Measurements from ENCODE around the gene PSMC6. TPM values are rescaled to one million over a fixed set of nuclear protein-coding genes. Genes with fewer than 3 reads are reported as not detected.
A peak's percentile ranks its signal among the peaks of the same experiment; 100 is the strongest.

Gene PSMC6
- total RNA-seq, 3 donors from 2014 or later, result 68.1 to 70.3 (median 69.7) TPM

GRCh38 chr14:52730709-52731111 lies 23.7 kb downstream of the PSMC6 start:
- intact Hi-C loops (cut with DNase I, micrococcal nuclease), result no loop called here
- DNase-seq, result peak in 1 of 3 donors; percentile 35
- no peak for TF ChIP-seq CTCF (IDR thresholded peaks at IDR 0.05)
- Histone ChIP-seq H3K36me3 (ENCODE audit: low read depth) (no peaks in the 10 kb centered on the region), H3K9me3 (no peaks in the 10 kb centered on the region), H3K4me3 (peak overlapping the region; percentile 95), H3K4me1 (ENCODE audit: low read depth) (no peaks in the 10 kb centered on the region)
- ATAC-seq, result no peak

GRCh38 chr14:52733824-52734223 lies 26.8 kb downstream of the PSMC6 start:
- intact Hi-C loops (cut with DNase I, micrococcal nuclease), result no loop called here
- ATAC-seq (no peak), DNase-seq (no peak)
- Histone ChIP-seq H3K4me3 (no peak overlapping the region), H3K36me3 (ENCODE audit: low read depth) (no peaks in the 10 kb centered on the region), H3K4me1 (ENCODE audit: low read depth) (peaks cover 3% of the 10 kb centered on the region), H3K9me3 (no peaks in the 10 kb centered on the region)
- no peak for TF ChIP-seq CTCF (IDR thresholded peaks at IDR 0.05)

GRCh38 chr14:52735921-52736489 lies 29.0 kb downstream of the PSMC6 start:
- DNase-seq, result no peak
- H3K4me3 ChIP-seq, result no peak overlapping the region
- TF ChIP-seq CTCF (IDR thresholded peaks at IDR 0.05), result no peak
- intact Hi-C loops (cut with DNase I, micrococcal nuclease), result no loop called here
- ATAC-seq, result no peak
- no peaks in the 10 kb centered on the region for H3K9me3 ChIP-seq
- peaks cover 3% of the 10 kb centered on the region for H3K4me1 ChIP-seq (ENCODE audit: low read depth)
- no peaks in the 10 kb centered on the region for H3K36me3 ChIP-seq (ENCODE audit: low read depth)

GRCh38 chr14:52738409-52738808 lies 31.4 kb downstream of the PSMC6 start:
- DNase-seq (no peak), ATAC-seq (no peak)
- H3K9me3 ChIP-seq, result no peaks in the 10 kb centered on the region
- H3K36me3 ChIP-seq (ENCODE audit: low read depth), result no peaks in the 10 kb centered on the region
- TF ChIP-seq CTCF (IDR thresholded peaks at IDR 0.05), result no peak
- H3K4me1 ChIP-seq (ENCODE audit: low read depth), result peaks cover 3% of the 10 kb centered on the region
- no peak overlapping the region for H3K4me3 ChIP-seq
- intact Hi-C loops (cut with DNase I, micrococcal nuclease), result no loop called here

- H3K4me3 ChIP-seq, result no peak overlapping the region
- no peaks in the 10 kb centered on the region for H3K9me3 ChIP-seq
- TF ChIP-seq CTCF (IDR thresholded peaks at IDR 0.05), result no peak
- peaks cover 3% of the 10 kb centered on the region for H3K4me1 ChIP-seq (ENCODE audit: low read depth)
- intact Hi-C loops (cut with DNase I, micrococcal nuclease), result no loop called here
- no peak for DNase-seq
- no peak for ATAC-seq
- H3K36me3 ChIP-seq (ENCODE audit: low read depth), result no peaks in the 10 kb centered on the region
Measured at GRCh38 chr14:52740751-52741150, 33.8 kb downstream of the PSMC6 start.

- DNase-seq (no peak), ATAC-seq (peak; percentile 38)
- H3K4me1 ChIP-seq (ENCODE audit: low read depth), result peaks cover 3% of the 10 kb centered on the region
- intact Hi-C loops (cut with DNase I, micrococcal nuclease), result no loop called here
- H3K4me3 ChIP-seq, result no peak overlapping the region
- no peaks in the 10 kb centered on the region for H3K9me3 ChIP-seq
- no peak for TF ChIP-seq CTCF (IDR thresholded peaks at IDR 0.05)
- no peaks in the 10 kb centered on the region for H3K36me3 ChIP-seq (ENCODE audit: low read depth)
Measured at GRCh38 chr14:52741865-52742264, 34.9 kb downstream of the PSMC6 start.
